ENCODE measurements around the gene MRPS9.

MRPS9 gene

GRCh38 chr2:105127289-105127915 lies 89.5 kb downstream of the MRPS9 start:
- no peaks in the 10 kb centered on the region for H3K9me3 ChIP-seq
- no peak overlapping the region for H3K4me3 ChIP-seq (ENCODE audit: low read depth in 1 of 2, low read length in 1 of 2)
- no peaks in the 10 kb centered on the region for H3K27me3 ChIP-seq
- no peak for TF ChIP-seq CTCF (IDR thresholded peaks at IDR 0.05)
- no peak overlapping the region for H3K27ac ChIP-seq
- H3K4me1 ChIP-seq (ENCODE audit: control insufficient read depth in 1 of 2, insufficient read depth in 1 of 2, low read depth in 1 of 2, low read length in 1 of 2): no peaks in the 10 kb centered on the region
- H3K36me3 ChIP-seq: no peaks in the 10 kb centered on the region

GRCh38 chr2:105129722-105130232 lies 91.9 kb downstream of the MRPS9 start:
- Histone ChIP-seq H3K4me3 (ENCODE audit: low read depth in 1 of 2, low read length in 1 of 2) (no peak overlapping the region), H3K4me1 (ENCODE audit: control insufficient read depth in 1 of 2, insufficient read depth in 1 of 2, low read depth in 1 of 2, low read length in 1 of 2) (no peaks in the 10 kb centered on the region), H3K27me3 (no peaks in the 10 kb centered on the region), H3K27ac (no peak overlapping the region), H3K9me3 (no peaks in the 10 kb centered on the region), H3K36me3 (no peaks in the 10 kb centered on the region)
- TF ChIP-seq CTCF (IDR thresholded peaks at IDR 0.05): no peak

GRCh38 chr2:105130546-105130945 lies 92.7 kb downstream of the MRPS9 start:
- Histone ChIP-seq H3K27ac (no peak overlapping the region), H3K36me3 (no peaks in the 10 kb centered on the region), H3K27me3 (no peaks in the 10 kb centered on the region), H3K9me3 (no peaks in the 10 kb centered on the region), H3K4me3 (ENCODE audit: low read depth in 1 of 2, low read length in 1 of 2) (no peak overlapping the region), H3K4me1 (ENCODE audit: control insufficient read depth in 1 of 2, insufficient read depth in 1 of 2, low read depth in 1 of 2, low read length in 1 of 2) (no peaks in the 10 kb centered on the region)
- no peak for TF ChIP-seq CTCF (IDR thresholded peaks at IDR 0.05)

- no peaks in the 10 kb centered on the region for H3K27me3 ChIP-seq
- no peaks in the 10 kb centered on the region for H3K4me1 ChIP-seq (ENCODE audit: control insufficient read depth in 1 of 2, insufficient read depth in 1 of 2, low read depth in 1 of 2, low read length in 1 of 2)
- H3K27ac ChIP-seq: no peak overlapping the region
- TF ChIP-seq CTCF (IDR thresholded peaks at IDR 0.05): no peak
- no peak overlapping the region for H3K4me3 ChIP-seq (ENCODE audit: low read depth in 1 of 2, low read length in 1 of 2)
- no peaks in the 10 kb centered on the region for H3K9me3 ChIP-seq
- H3K36me3 ChIP-seq: no peaks in the 10 kb centered on the region
These were observed 96.2 kb downstream of the MRPS9 start for GRCh38 chr2:105134081-105134480.

- Histone ChIP-seq H3K4me3 (ENCODE audit: low read depth in 1 of 2, low read length in 1 of 2) (no peak overlapping the region), H3K27ac (no peak overlapping the region), H3K9me3 (no peaks in the 10 kb centered on the region), H3K27me3 (peaks cover 4% of the 10 kb centered on the region), H3K4me1 (ENCODE audit: control insufficient read depth in 1 of 2, insufficient read depth in 1 of 2, low read depth in 1 of 2, low read length in 1 of 2) (no peaks in the 10 kb centered on the region), H3K36me3 (no peaks in the 10 kb centered on the region)
- TF ChIP-seq CTCF (IDR thresholded peaks at IDR 0.05): no peak
These were observed 97.6 kb downstream of the MRPS9 start for GRCh38 chr2:105135436-105135835.
